Endothelial cell of umbilical vein (primary cell): ENCODE data around the gene GULP1. TPM values are rescaled to one million over a fixed set of nuclear protein-coding genes. Genes with fewer than 3 reads are reported as not detected.

Source experiments
- BruUV-seq: library from RNA; stranded (reverse); fragments of 400-500 nt; replicated peaks from 2 replicates; lab custom pipeline; 2021; lab: Mats Ljungman, UMichigan
- CTCF ChIA-PET: fragments of 300-600, 350-600 bp; sonication (Branson Sonifier 250); formaldehyde crosslinking; loops from one replicate; lab custom pipeline; 2021; ENCODE audit warnings: antibody characterized with exemption, inconsistent platforms; lab: Charles Lee
- POLR2A ChIA-PET: fragments of 300-600, 350-600 bp; sonication (Branson Sonifier 250); formaldehyde crosslinking; loops from one replicate; lab custom pipeline; 2021; ENCODE audit warnings: antibody characterized with exemption, inconsistent platforms; lab: Charles Lee
- DNase-seq: peaks from one replicate; pipeline ENCODE4 v3.0.0-alpha.2; 2011; ENCODE audit warnings: low read depth, low spot score
- FAIRE-seq: peaks from 2 replicates; lab custom pipeline; 2011; peaks lifted over from hg19 to GRCh38; lab: Jason Lieb, UNC
- H2AFZ ChIP-seq: 2 replicates; pipeline ENCODE4 v1.6.0; 2012; ENCODE audit warnings: low read depth, low read length, control low read depth, inconsistent platforms
- H3K27ac ChIP-seq: 2 replicates; pipeline ENCODE4 v1.5.1; 2011; ENCODE audit warnings: low read depth, mild to moderate bottlenecking, control low read depth, low read length, moderate library complexity; ENCODE audit not compliant: insufficient read depth
- H3K27me3 ChIP-seq, 2 experiments: 2 replicates each; pipeline versions ENCODE4 v1.6.0 to v1.6.1; 2011; ENCODE audit warnings: low read length in 2 of 2, mixed read lengths in 1 of 2; ENCODE audit not compliant: control insufficient read depth in 2 of 2, insufficient read depth in 2 of 2
- H3K36me3 ChIP-seq, 2 experiments: 2 replicates in 1 of 2; 3 replicates in 1 of 2; pipeline ENCODE4 v1.5.1; 2011; ENCODE audit warnings: low read length in 2 of 2, mild to moderate bottlenecking in 1 of 2, moderate library complexity in 1 of 2; ENCODE audit not compliant: control insufficient read depth in 2 of 2, insufficient read depth in 2 of 2; ENCODE audit errors: extremely low read depth in 1 of 2
- H3K4me1 ChIP-seq: 3 replicates; pipeline ENCODE4 v1.5.1; 2011; ENCODE audit warnings: mild to moderate bottlenecking, low read length; ENCODE audit not compliant: control insufficient read depth, insufficient read depth; ENCODE audit errors: extremely low read depth
- H3K4me2 ChIP-seq: 2 replicates; pipeline ENCODE4 v1.6.1; 2011; ENCODE audit warnings: low read length, control low read depth, mixed read lengths; ENCODE audit not compliant: insufficient read depth
- H3K4me3 ChIP-seq, 3 experiments: fragments of 200-600 bp in 1 of 3; sonication (generic), shearing (Covaris generic) in 1 of 3; replicated peaks in 1 of 3; 2 replicates each; pipeline ENCODE4 v1.5.1; 2011 to 2016; ENCODE audit warnings: control low read depth in 3 of 3, low read length in 3 of 3, mild to moderate bottlenecking in 2 of 3, inconsistent platforms in 1 of 3, low read depth in 1 of 3, moderate library complexity in 1 of 3; ENCODE audit not compliant: insufficient read depth in 1 of 3
- H3K79me2 ChIP-seq: 2 replicates; pipeline ENCODE4 v1.6.0; 2012; ENCODE audit warnings: low read length, inconsistent platforms; ENCODE audit not compliant: control insufficient read depth, insufficient read depth
- H3K9ac ChIP-seq: replicated peaks from 2 replicates; pipeline ENCODE3; 2011; ENCODE audit warnings: low read length, control low read depth; ENCODE audit not compliant: insufficient read depth; ENCODE audit errors: extremely low read depth
- H3K9me1 ChIP-seq: replicated peaks from 3 replicates; pipeline ENCODE4 v1.6.0; 2011; ENCODE audit warnings: mild to moderate bottlenecking, low read length; ENCODE audit not compliant: control insufficient read depth, insufficient read depth; ENCODE audit errors: extremely low read depth
- H3K9me3 ChIP-seq: replicated peaks from 2 replicates; pipeline ENCODE4 v1.5.1; 2012; ENCODE audit warnings: low read length, inconsistent platforms; ENCODE audit not compliant: control insufficient read depth, insufficient read depth
- H4K20me1 ChIP-seq: replicated peaks from 2 replicates; pipeline ENCODE3; 2011; ENCODE audit warnings: mild to moderate bottlenecking, low read length; ENCODE audit not compliant: control insufficient read depth, insufficient read depth; ENCODE audit errors: extremely low read depth
- EZH2 ChIP-seq: IDR thresholded peaks from 2 replicates; pipeline ENCODE4 v1.6.1; 2012; ENCODE audit warnings: borderline replicate concordance, low read depth, mild to moderate bottlenecking, moderate library complexity, low read length, inconsistent platforms; ENCODE audit not compliant: severe bottlenecking
- FOS ChIP-seq: IDR thresholded peaks from 2 replicates; pipeline ENCODE4 v1.6.1; 2011; ENCODE audit warnings: mild to moderate bottlenecking, low read length, moderate library complexity, borderline replicate concordance; ENCODE audit not compliant: insufficient read depth
- GATA2 ChIP-seq: IDR thresholded peaks from 2 replicates; pipeline ENCODE4 v1.7.0; 2011; ENCODE audit warnings: low read depth, mild to moderate bottlenecking, moderate library complexity, mixed read lengths, low read length; ENCODE audit not compliant: insufficient read length, insufficient read depth
- JUN ChIP-seq: IDR thresholded peaks from 2 replicates; pipeline ENCODE4 v1.6.1; 2011; ENCODE audit warnings: borderline replicate concordance, low read depth; ENCODE audit not compliant: insufficient read length, insufficient read depth
- MAX ChIP-seq: IDR thresholded peaks from 2 replicates; pipeline ENCODE4 v1.6.1; 2011; ENCODE audit not compliant: insufficient read depth, insufficient read length
- MYC ChIP-seq: IDR thresholded peaks from one replicate; pipeline ENCODE4 v1.6.1; 2011; ENCODE audit warnings: mild to moderate bottlenecking, low read depth, low read length
- POLR2A ChIP-seq: IDR thresholded peaks from 2 replicates; pipeline ENCODE4 v1.6.1; 2012; ENCODE audit warnings: low read depth, mild to moderate bottlenecking, control low read depth, low read length
- POLR2AphosphoS5 ChIP-seq: IDR thresholded peaks from 2 replicates; pipeline ENCODE4 v1.6.1; 2012; ENCODE audit warnings: low read depth, mild to moderate bottlenecking, control low read depth, low read length, moderate library complexity; ENCODE audit not compliant: insufficient read depth
- dilution Hi-C: fragments of 300-500 bp; cut with MboI; formaldehyde crosslinking; loops from one replicate; pipeline ENCODE4 v1.15.0; 2019; ENCODE audit warnings: low sequenced_read_pairs; ENCODE audit not compliant: extremely low pct_ligation_motif_present
- intact Hi-C: fragments of 100-400 bp; cut with micrococcal nuclease; formaldehyde crosslinking; loops from one replicate; pipeline ENCODE4 v1.10.0; 2022
- polyA plus RNA-seq, 4 experiments: library from polyadenylated mRNA; depleted of rRNA in 3 of 4; stranded (reverse) in 3 of 4; unstranded in 1 of 4; fragments of >200 nt; gene quantifications; 2 replicates each; pipeline versions ENCODE4 v1.2.1 to v1.2.3, GENCODE V29; 2011 to 2012; ENCODE audit warnings: missing spikeins in 1 of 4
- total RNA-seq: library from RNA; stranded (reverse); gene quantifications from 2 replicates; pipeline ENCODE4 v1.2.3, GENCODE V29; 2021
- TF ChIP-seq, protein P1 (sequence below), 2 donors: IDR thresholded peaks; 1 replicate in 1 of 2; 2 replicates in 1 of 2; pipeline ENCODE4 v1.5.1; 2011; ENCODE audit warnings: low read length in 2 of 2, mild to moderate bottlenecking in 2 of 2, moderate library complexity in 2 of 2, control low read depth in 1 of 2, inconsistent platforms in 1 of 2, low read depth in 1 of 2; ENCODE audit not compliant: insufficient read depth in 1 of 2; ENCODE audit errors: extremely low read depth in 1 of 2

GULP1 gene
- total and polyA plus RNA-seq, 2 donors (not counting 3 experiments of a cell fraction or from before 2014, with no cell fraction given): 24.4 to 53.8 TPM

DNA sequence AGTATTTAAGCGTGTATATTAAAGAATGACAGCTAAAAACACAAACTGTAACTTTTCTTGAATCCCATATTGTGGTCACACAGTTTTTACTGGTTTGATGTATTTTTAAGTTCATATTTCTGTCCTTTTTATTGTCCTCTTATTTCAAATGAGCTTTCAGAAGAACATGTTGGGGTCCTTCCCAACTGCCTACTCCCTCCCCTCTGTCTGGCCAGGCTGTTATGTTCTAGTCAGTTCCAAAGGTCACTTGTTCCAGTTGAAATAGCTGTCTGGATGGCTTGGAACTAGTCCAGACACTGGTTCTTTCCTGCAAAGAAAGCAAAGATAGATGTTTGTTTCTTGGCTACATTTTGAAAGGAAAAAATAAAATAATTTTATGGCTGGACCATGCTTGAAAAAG, 306.9 kb downstream of the GULP1 start:
- Histone ChIP-seq H3K79me2 (no peaks in the 10 kb centered on the region), H2AFZ (no peak overlapping the region), H3K9ac (no peak overlapping the region), H3K27me3 (no peaks in the 10 kb centered on the region), H3K27ac (no peak overlapping the region), H4K20me1 (no peaks in the 10 kb centered on the region), H3K4me3 (no peak overlapping the region), H3K4me1 (no peaks in the 10 kb centered on the region), H3K4me2 (no peak overlapping the region), H3K9me1 (no peaks in the 10 kb centered on the region), H3K36me3 (peaks cover 0 to 3% of the 10 kb centered on the region in 2 experiments), H3K9me3 (no peaks in the 10 kb centered on the region)
- intact Hi-C loops: no loop called here
- FAIRE-seq: no peak
- BruUV-seq: no TSS peak
- ChIA-PET CTCF (interaction anchor here (1.4 to 3.9 kb wide), 4 partner anchors 10 to 940 kb away, joined by 3 to 11 read pairs (median 4); no protein-coding TSS in a partner anchor), POLR2A (no interaction called here)
- DNase-seq: peak; percentile 79
- TF ChIP-seq EZH2 (no peak), GATA2 (no peak), JUN (no peak), MAX (no peak), POLR2AphosphoS5 (no peak), MYC (no peak), POLR2A (no peak), FOS (no peak)
- TF ChIP-seq, protein P1, sequence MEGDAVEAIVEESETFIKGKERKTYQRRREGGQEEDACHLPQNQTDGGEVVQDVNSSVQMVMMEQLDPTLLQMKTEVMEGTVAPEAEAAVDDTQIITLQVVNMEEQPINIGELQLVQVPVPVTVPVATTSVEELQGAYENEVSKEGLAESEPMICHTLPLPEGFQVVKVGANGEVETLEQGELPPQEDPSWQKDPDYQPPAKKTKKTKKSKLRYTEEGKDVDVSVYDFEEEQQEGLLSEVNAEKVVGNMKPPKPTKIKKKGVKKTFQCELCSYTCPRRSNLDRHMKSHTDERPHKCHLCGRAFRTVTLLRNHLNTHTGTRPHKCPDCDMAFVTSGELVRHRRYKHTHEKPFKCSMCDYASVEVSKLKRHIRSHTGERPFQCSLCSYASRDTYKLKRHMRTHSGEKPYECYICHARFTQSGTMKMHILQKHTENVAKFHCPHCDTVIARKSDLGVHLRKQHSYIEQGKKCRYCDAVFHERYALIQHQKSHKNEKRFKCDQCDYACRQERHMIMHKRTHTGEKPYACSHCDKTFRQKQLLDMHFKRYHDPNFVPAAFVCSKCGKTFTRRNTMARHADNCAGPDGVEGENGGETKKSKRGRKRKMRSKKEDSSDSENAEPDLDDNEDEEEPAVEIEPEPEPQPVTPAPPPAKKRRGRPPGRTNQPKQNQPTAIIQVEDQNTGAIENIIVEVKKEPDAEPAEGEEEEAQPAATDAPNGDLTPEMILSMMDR (IDR thresholded peaks at IDR 0.05; ENCODE audit: extremely low read depth in 1 of 2, insufficient read depth in 1 of 2, low read depth in 1 of 2, low read length in 2 of 2): no peak
- dilution Hi-C loops: no loop called here
